Measurements from ENCODE around the gene UBR2. TPM values are rescaled to one million over a fixed set of nuclear protein-coding genes. Genes with fewer than 3 reads are reported as not detected.
A peak's percentile ranks its signal among the peaks of the same experiment; 100 is the strongest.

Gene UBR2
- total and polyA plus RNA-seq, 2 of the 13 experiments (the other 11 are each of a cell fraction or from before 2014, with no cell fraction given), result 17.6 to 29.3 TPM

GRCh38 chr6:42565823-42566613 is 2.2 kb downstream of the UBR2 start (continued):
- TF ChIP-seq ZGPAT (CRISPR knock-in tag; IDR thresholded peaks at IDR 0.05) (no peak), FOXK2 (IDR thresholded peaks at IDR 0.05) (0 out of 2 replicates have a peak, but pooled peaks have one; percentile 4), ZBTB25 (CRISPR knock-in tag; IDR thresholded peaks at IDR 0.05) (no peak), NR3C1 (CRISPR knock-in tag; IDR thresholded peaks at IDR 0.05) (no peak), ZBTB21 (CRISPR knock-in tag; IDR thresholded peaks at IDR 0.05) (no peak), ZNF460 (CRISPR knock-in tag; IDR thresholded peaks at IDR 0.05; ENCODE audit: borderline replicate concordance) (peak; percentile 82; the same call in 1 of the 2 replicates), CBX5 (CRISPR knock-in tag; IDR thresholded peaks at IDR 0.05; ENCODE audit: borderline replicate concordance) (0 out of 2 replicates have a peak, but pooled peaks have one; percentile 25), CEBPG (CRISPR knock-in tag; IDR thresholded peaks at IDR 0.05) (peak; percentile 63), HMG20A (CRISPR knock-in tag; IDR thresholded peaks at IDR 0.05; ENCODE audit: borderline replicate concordance) (no peak), ZNF691 (CRISPR knock-in tag; IDR thresholded peaks at IDR 0.05; ENCODE audit: borderline replicate concordance, low read depth) (no peak), IRF1 (CRISPR knock-in tag; IDR thresholded peaks at IDR 0.05; ENCODE audit: low read depth) (no peak), ZNF770 (CRISPR knock-in tag; IDR thresholded peaks at IDR 0.05) (peak; percentile 96), ZNF879 (CRISPR knock-in tag; IDR thresholded peaks at IDR 0.05) (no peak), ZBTB33 (CRISPR knock-in tag; IDR thresholded peaks at IDR 0.05) (peak; percentile 80), ESRRA (CRISPR knock-in tag; IDR thresholded peaks at IDR 0.05; ENCODE audit: low read depth) (no peak), TEAD2 (CRISPR knock-in tag; IDR thresholded peaks at IDR 0.05) (no peak)
